GM19240 (cell line): Measurements from ENCODE around the gene NEDD9.
A peak's percentile ranks its signal among the peaks of the same experiment; 100 is the strongest.

Experiments used
- DNase-seq: peaks from one replicate; pipeline ENCODE4 v3.0.0; 2011; ENCODE audit warnings: low spot score; ENCODE audit not compliant: insufficient read length

The NEDD9 gene

GRCh38 chr6:11146117-11146826, 86.2 kb downstream of the NEDD9 start:
- no peak for DNase-seq

DNA sequence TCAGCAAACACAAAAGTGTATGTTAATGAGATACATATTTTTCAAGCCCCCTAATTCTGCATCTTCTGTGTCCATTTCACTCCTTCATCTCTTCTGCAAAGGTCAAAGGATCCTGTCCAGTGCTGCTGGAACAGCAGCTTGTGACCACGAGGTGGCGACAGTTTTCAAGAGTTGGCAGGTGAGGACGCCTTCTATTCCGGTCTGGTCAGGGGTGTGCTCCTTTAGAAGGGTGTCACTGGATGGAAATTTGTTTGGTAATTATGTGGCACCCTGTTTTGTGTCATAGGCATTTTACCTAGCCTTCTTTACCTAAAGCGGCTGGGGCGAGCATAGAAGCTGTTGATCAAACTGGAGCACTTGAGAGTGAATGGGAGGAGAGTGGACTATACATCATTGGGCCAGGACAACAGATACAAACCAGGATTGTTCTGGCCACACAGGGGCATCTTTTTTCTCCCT, 88.0 kb downstream of the NEDD9 start:
- peak; percentile 68 for DNase-seq

DNA sequence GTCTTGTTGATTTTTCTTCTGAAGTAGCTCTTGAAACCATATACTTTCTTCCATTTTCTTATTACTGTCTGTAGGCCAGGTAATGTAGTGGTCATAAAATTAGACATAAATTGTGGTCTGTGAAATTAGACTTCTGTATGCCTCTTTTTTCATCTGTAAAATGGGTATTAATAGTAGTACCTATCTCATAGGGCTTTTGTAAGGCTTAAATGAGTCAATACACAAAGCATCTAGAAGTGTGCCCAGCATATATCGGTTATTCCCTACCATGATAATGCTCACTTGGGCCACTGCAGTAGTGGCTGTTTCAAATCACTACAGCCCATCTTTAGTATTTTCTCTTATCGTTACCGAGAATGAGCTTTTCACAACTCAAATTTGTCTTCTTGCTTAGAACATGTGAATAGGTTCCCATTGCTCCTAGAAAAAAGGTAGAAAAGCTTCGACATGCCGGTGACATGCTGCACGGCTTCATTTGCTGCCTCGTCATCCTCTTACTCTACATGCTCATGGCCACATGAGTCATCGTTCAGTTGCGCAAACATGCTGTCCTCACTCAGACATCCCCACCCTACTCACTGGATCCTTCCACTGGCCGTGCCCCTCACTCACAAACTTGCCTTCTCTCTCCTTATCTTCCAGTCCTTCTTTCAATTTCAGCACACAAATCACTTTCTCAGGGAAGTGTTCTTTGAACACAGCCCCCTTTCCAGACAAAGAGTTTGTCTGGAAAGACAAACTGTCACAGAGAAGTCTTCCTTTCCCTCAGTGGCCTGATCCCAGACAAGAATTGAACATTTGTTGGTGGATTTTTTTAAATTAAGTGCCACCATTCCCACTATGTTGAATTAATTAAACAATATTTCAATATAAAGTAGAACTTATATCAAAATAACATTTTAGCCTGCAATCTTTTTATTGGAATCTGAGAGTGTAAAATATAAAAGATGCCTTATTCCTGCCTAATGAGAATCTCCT, 88.8 kb downstream of the NEDD9 start:
- no peak for DNase-seq

DNA sequence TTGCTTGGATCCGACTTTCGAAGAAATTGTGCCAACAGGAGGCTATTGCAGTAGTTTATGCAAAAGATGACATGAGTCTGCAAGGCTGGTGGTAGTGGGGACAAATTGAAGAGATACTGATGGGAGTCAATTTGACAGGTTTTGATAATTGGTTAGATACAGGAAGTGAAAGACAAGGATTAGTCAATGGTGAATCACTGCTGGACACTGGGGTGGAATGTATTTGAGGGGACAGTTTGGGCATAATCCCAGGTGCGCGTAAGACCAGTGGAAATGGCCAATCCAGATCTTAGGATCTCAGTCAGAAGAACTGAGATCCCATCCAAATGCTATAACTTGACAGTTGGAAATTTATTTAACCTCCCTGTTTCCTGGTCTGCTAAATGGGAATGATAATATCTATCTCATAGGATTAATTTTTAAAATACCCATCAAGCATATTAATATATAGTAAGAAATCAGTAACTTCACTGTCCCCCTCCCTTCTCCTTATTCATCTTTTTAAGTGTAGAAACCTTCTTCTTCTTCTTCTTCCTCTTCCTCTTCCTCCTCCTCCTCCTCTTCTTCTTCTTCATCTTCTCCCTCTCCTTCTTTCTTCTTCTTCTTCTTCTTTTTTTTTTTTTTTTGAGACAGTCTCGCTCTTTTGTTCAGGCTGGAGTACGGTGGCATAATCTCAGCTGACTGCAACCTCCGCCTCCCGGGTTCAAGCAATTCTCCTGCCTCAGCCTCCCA, 90.0 kb downstream of the NEDD9 start:
- DNase-seq = no peak

- DNase-seq = no peak
Measured at GRCh38 chr6:11141295-11141694, 91.2 kb downstream of the NEDD9 start.

GRCh38 chr6:11140056-11140455, 92.4 kb downstream of the NEDD9 start:
- DNase-seq = no peak

- DNase-seq = no peak
Measured at GRCh38 chr6:11139051-11139960, 93.2 kb downstream of the NEDD9 start.

DNA sequence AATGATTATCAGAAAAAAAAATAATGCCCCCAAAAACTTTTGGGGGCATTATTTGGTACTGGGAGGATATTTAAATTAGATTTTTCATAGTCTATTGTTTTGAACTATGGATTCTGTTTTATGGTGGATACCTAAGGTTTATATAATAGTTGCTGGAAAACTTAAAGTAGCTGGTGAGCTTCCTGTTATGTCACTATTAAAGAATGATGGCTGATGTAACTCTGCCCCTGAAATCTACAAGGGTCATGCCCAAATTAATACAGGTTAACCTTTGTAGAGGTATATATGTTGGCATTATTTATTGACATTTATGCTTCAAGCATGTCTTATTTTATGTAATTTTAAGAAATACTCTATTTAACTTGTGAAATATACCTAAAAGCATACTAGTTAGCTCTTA, 95.7 kb downstream of the NEDD9 start:
- DNase-seq = no peak
